Activated CD8-positive, alpha-beta memory T cell treated with anti-CD3 and anti-CD28 coated beads, Interleukin-2, amount 10 ng/mL, durations not matched to agents 7 days and 5 days (primary cell): ENCODE measurements around the gene NTM. TPM values are rescaled to one million over a fixed set of nuclear protein-coding genes. Genes with fewer than 3 reads are reported as not detected.
"Not testable (repeated sequence)": the region's sequence is repeated elsewhere in the genome, so short reads cannot be mapped to it uniquely, and the experiment has no call there.

Source experiments
- ATAC-seq: fragments of 150-1000 bp; cut with Tn5 transposase; one replicate; pipeline ENCODE4 v1.10.0; 2021; ENCODE audit warnings: moderate library complexity
- CTCF ChIA-PET: fragments of 350-600 bp; sonication (Branson Sonifier 250); formaldehyde crosslinking; loops from one replicate; lab custom pipeline; 2021; ENCODE audit warnings: antibody characterized with exemption; lab: Charles Lee
- DNase-seq: peaks from one replicate; pipeline ENCODE4 v3.0.0-alpha.2; 2020
- H3K27ac Mint-ChIP-seq: one replicate; pipeline ENCODE4 v1.8.0; 2021; ENCODE audit warnings: mild to moderate bottlenecking, mixed read lengths
- H3K27me3 Mint-ChIP-seq: one replicate; pipeline ENCODE4 v1.8.0; 2021; ENCODE audit warnings: mixed read lengths
- H3K36me3 Mint-ChIP-seq: one replicate; pipeline ENCODE4 v1.8.0; 2021; ENCODE audit warnings: mild to moderate bottlenecking, mixed read lengths
- H3K4me1 Mint-ChIP-seq: one replicate; pipeline ENCODE4 v1.8.0; 2021; ENCODE audit warnings: mixed read lengths
- H3K4me3 Mint-ChIP-seq: one replicate; pipeline ENCODE4 v1.8.0; 2021; ENCODE audit warnings: mild to moderate bottlenecking, moderate library complexity, mixed read lengths
- H3K9me3 Mint-ChIP-seq: one replicate; pipeline ENCODE4 v1.8.0; 2022; ENCODE audit warnings: low read depth, mixed read lengths
- total RNA-seq, 2 experiments: library from RNA; stranded (reverse); gene quantifications; one replicate each; pipeline ENCODE4 v1.2.3, GENCODE V29; 2021

The NTM gene
- total RNA-seq, 2 experiments from 2014 or later, result not detected

DNA sequence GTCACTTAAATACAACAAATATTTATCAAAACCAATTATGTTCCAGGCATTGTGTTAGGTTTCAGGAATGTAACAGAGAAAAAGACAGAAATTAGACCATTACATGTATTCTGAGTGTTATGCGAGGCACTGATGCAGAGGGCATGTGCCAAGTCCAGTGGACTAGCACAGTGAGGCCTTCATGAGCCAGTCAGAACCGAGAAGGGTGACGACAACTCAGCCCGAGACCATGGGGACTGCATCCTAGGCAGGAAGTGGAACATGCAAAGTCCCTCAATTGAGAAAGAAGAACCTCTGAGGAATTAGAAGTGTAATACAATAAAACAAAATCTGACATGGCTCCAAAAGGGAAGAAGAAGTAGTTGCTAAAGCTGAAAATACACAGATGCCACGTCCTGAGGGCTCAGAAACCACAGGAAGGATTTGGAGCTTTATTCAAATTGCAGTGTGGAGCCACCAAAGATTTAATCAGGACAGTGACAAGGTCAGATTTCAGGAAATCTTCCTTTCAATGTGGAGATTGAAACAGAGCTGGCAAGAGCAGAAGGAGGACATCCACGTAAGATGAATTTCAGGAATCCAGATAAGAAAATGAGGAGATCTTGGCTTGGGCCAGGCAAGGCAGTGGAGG, 529.6 kb downstream of the NTM start:
- CTCF ChIA-PET, result interaction anchor here (1.5 kb wide), 1 partner anchor 72 kb away, joined by 4 read pairs; no protein-coding TSS in a partner anchor
- Mint-ChIP-seq H3K4me1 (no peaks in the 10 kb centered on the region), H3K9me3 (no peaks in the 10 kb centered on the region), H3K36me3 (no peaks in the 10 kb centered on the region), H3K4me3 (no peak overlapping the region), H3K27me3 (no peaks in the 10 kb centered on the region), H3K27ac (no peak overlapping the region)
- DNase-seq, result no peak
- ATAC-seq, result no peak

DNA sequence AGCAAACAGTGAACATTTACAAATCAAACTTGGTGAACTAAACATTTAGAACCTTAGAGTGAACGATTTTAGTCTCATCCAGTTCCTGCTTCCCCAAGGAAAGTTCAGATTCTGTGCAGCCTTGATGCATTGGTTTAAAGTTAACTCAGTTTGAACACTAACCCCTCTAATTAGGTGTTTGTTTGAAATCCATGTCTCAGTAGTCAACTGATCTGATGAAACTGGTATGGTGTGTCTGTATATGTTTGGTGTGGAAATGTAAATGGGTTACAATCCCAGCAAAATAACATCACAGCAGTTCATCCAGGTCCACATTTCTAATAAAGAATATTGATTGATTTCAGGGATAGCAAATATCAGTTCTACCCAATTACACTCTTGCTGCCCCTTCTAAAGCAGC, 532.0 kb downstream of the NTM start:
- DNase-seq (no peak), ATAC-seq (no peak)
- no peaks in the 10 kb centered on the region for H3K4me1 Mint-ChIP-seq
- H3K4me3 Mint-ChIP-seq, result no peak overlapping the region
- no peaks in the 10 kb centered on the region for H3K36me3 Mint-ChIP-seq
- H3K27ac Mint-ChIP-seq, result no peak overlapping the region
- CTCF ChIA-PET, result no interaction called here
- no peaks in the 10 kb centered on the region for H3K9me3 Mint-ChIP-seq
- no peaks in the 10 kb centered on the region for H3K27me3 Mint-ChIP-seq

DNA sequence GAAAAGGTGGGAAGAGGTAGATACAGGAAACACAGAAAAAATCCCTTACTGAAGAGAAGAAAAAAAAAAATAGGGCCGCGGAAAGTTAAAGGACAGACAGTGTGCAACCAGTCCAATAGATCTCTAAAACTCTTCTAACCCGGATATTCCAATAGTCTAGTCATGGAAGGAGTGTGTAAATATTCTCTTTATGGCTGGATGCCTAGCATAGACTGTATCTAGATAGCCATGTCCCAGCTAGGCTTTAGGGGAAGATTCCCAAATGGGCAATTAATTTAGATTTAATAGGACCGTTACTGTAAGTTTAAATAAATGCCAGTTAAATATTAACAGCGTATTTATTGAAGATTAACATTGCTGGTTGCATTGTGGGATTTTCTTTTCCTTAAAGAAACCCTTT, 532.7 kb downstream of the NTM start:
- CTCF ChIA-PET, result no interaction called here
- H3K9me3 Mint-ChIP-seq, result no peaks in the 10 kb centered on the region
- no peak for DNase-seq
- H3K27me3 Mint-ChIP-seq, result no peaks in the 10 kb centered on the region
- H3K4me1 Mint-ChIP-seq, result no peaks in the 10 kb centered on the region
- H3K4me3 Mint-ChIP-seq, result no peak overlapping the region
- no peak overlapping the region for H3K27ac Mint-ChIP-seq
- no peak for ATAC-seq
- no peaks in the 10 kb centered on the region for H3K36me3 Mint-ChIP-seq

DNA sequence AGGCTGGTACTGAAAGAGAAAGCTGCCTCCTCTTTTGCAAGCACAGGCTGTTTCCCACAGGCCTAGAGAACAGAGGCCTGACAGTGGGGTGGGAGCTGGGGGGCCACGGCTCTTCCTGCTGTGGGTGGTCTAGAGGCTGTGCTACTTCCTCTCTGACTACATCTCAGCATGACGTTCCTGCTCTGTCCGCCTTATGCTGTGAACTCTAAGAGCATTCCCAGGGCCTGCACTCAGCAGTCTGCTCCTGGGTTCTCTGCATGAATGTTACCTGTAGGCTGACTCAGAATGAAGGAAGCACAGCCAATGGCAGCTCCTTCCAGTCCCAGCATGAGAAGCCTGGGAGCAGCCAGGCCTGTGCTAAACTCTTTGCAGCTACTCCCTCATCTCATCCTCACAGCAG, 534.3 kb downstream of the NTM start:
- ATAC-seq, result no peak
- no peak overlapping the region for H3K27ac Mint-ChIP-seq
- DNase-seq, result no peak
- H3K9me3 Mint-ChIP-seq, result no peaks in the 10 kb centered on the region
- CTCF ChIA-PET, result no interaction called here
- H3K4me1 Mint-ChIP-seq, result no peaks in the 10 kb centered on the region
- H3K36me3 Mint-ChIP-seq, result no peaks in the 10 kb centered on the region
- H3K27me3 Mint-ChIP-seq, result peaks cover 14% of the 10 kb centered on the region
- H3K4me3 Mint-ChIP-seq, result no peak overlapping the region

DNA sequence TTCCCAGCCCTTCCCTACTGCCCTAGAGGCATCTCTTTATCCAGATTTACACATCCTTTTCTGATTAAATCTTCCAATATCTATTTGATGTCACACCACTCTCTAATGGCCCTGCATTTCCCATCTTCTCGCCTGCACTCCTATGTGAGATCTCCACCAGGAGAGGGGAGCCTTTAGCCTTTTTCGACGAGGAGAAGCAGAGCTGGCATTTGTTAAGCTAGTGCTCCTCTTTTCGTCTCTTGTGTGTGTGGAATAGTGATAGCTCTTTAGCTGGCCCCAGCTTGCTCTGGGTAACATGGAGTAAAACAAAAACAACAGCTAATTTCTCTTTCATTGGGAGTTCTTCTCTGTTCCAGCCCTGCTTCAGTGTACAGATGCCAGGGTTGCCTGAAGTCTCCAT, 536.5 kb downstream of the NTM start:
- Mint-ChIP-seq H3K27ac (no peak overlapping the region), H3K4me3 (no peak overlapping the region), H3K9me3 (no peaks in the 10 kb centered on the region), H3K4me1 (no peaks in the 10 kb centered on the region), H3K36me3 (no peaks in the 10 kb centered on the region), H3K27me3 (peaks cover 27% of the 10 kb centered on the region)
- CTCF ChIA-PET, result interaction anchor here (1.4 kb wide), 1 partner anchor 179 kb away, joined by 3 read pairs; no protein-coding TSS in a partner anchor
- DNase-seq, result no peak
- ATAC-seq, result no peak

DNA sequence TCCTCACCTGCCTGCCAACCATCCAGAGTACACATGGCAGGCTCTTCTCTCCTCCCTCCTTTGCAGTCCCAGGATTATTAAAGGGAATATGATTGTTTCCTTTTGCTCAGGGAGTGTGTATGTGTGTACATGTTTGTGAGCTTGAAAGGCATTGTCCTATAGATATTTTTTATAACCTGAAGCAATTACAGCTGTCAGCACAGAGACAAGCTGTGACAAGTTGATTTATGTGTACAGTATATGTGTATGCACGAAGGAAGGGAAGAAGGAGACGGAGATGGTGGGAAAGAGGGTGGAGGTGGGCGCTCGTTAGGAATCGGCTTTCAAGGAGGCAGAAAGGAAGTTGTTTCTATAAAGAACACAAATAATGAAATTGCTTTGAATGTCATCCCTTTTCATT, 537.0 kb downstream of the NTM start:
- DNase-seq (no peak), ATAC-seq (no peak)
- no peak overlapping the region for H3K4me3 Mint-ChIP-seq
- H3K36me3 Mint-ChIP-seq, result no peaks in the 10 kb centered on the region
- H3K9me3 Mint-ChIP-seq, result no peaks in the 10 kb centered on the region
- H3K27me3 Mint-ChIP-seq, result peaks cover 31% of the 10 kb centered on the region
- H3K4me1 Mint-ChIP-seq, result no peaks in the 10 kb centered on the region
- CTCF ChIA-PET, result interaction anchor here (1.4 kb wide), 1 partner anchor 180 kb away, joined by 3 read pairs; no protein-coding TSS in a partner anchor
- no peak overlapping the region for H3K27ac Mint-ChIP-seq

DNA sequence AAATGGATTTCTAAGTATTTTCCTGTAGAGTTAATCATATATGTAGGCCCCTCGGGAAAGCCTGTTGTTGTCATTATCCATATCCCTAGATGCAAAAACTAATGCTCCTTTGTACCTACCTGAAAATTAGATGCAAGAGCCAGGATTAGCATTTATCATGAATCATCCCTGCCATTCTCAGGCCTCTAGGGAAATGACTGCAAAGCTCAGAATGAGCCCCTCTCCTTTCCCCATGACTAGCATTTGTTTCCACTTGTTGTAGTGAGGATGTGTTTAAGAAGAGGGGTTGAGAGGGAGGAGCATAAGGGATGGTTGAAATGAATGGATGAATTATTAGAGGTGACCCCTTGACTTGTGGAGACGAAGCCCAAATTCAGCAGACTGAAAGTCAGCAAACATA, 537.9 kb downstream of the NTM start:
- ATAC-seq, result no peak
- H3K4me1 Mint-ChIP-seq, result no peaks in the 10 kb centered on the region
- H3K27me3 Mint-ChIP-seq, result peaks cover 31% of the 10 kb centered on the region
- H3K27ac Mint-ChIP-seq, result no peak overlapping the region
- no peaks in the 10 kb centered on the region for H3K36me3 Mint-ChIP-seq
- no peak for DNase-seq
- no peaks in the 10 kb centered on the region for H3K9me3 Mint-ChIP-seq
- CTCF ChIA-PET, result no interaction called here
- H3K4me3 Mint-ChIP-seq, result no peak overlapping the region

DNA sequence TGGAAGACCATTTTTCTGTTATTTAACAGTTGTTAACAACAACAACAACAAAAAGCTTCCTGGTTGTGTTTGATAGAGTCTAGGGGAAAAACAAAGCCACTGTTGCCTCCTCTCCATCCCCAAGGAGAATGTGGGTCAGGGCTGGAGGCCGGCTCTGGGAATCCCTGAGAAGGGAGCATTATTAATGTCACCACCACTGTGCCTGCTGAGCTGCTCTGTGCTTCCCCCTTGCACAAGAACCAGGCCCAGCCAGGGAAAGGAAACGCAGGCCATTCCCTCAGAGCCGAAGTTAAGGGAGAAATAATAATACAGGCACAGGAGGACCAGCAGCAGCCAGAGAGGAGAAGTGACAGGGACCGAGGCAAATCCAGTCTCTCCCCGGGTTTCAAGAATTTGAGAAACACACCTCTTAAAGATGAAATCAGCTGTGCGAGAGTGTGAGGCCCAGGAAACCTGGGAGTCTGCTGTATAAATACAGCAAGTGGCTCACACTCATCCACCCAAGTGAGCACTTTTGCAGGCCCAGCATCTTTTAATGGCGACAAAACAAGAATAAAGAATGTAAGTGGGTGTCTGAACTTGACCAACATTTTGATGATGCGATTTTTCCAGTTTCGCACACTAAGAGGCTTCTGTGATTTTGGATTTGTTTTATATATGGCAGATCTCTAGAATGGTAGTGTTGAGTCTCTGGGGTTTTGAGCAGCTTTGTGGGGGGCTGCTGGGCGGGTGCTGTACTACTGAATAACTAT, 539.2 kb downstream of the NTM start:
- H3K27me3 Mint-ChIP-seq, result peaks cover 31% of the 10 kb centered on the region
- no peak overlapping the region for H3K27ac Mint-ChIP-seq
- no peaks in the 10 kb centered on the region for H3K36me3 Mint-ChIP-seq
- DNase-seq (no peak), ATAC-seq (no peak)
- H3K4me3 Mint-ChIP-seq, result no peak overlapping the region
- CTCF ChIA-PET, result no interaction called here
- no peaks in the 10 kb centered on the region for H3K4me1 Mint-ChIP-seq
- no peaks in the 10 kb centered on the region for H3K9me3 Mint-ChIP-seq

DNA sequence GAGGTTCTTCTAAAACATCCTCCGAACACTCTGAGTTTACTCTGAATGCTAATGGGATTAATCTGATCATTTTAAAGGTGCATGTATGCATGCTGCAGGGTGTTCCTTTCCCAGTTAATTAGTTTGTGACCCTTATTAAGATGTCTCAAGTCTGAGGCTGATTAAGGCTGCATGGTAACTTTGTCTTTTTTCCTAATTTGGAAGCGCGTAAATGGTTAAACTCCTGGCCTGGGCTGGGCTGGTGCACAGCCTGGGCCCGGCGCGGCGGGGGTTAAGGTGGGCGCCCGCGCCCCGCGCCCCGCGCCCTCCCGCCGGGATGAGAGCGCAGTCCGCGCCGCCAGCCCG, 539.7 kb downstream of the NTM start:
- Mint-ChIP-seq H3K36me3 (no peaks in the 10 kb centered on the region), H3K4me3 (no peak overlapping the region), H3K9me3 (no peaks in the 10 kb centered on the region), H3K27ac (peak overlapping the region; percentile 16), H3K27me3 (peaks cover 31% of the 10 kb centered on the region), H3K4me1 (no peaks in the 10 kb centered on the region)
- CTCF ChIA-PET, result no interaction called here
- ATAC-seq (no peak), DNase-seq (no peak)

DNA sequence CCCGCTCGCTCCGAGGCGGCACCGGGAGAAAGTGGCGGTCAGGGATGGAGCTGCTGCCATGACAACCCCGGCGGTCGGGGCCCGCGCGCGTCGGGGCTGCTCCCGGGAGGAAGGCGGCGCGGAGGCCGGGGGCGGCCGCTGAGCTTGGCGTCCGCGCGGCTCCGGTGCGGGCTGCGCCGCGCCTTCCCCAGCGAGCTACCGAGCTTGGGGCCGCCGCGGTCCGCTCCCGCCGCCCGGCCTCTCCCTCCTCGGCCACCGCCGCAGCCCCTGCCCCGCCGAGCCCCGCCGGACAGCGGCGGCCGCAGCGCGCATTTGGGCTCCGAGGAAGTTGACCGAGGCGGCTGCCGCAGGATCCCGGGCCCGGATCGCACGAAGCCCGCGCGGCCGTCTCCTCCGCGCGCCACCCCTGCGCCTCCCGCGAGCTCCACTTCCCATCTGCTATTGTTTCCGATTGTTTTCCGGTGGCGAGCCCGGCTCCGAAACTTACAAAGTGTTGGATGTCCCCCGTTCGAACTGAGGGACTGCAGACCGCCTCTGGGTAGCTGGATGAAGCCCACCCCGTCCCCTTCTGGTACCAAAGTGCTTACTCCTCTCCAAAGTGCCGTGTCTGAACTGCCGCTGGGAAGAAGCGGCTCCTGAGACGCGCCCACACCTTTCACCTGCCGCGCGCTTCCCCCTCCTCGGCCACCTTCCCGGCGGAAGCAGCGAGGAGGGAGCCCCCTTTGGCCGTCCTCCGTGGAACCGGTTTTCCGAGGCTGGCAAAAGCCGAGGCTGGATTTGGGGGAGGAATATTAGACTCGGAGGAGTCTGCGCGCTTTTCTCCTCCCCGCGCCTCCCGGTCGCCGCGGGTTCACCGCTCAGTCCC, 540.3 kb downstream of the NTM start:
- ATAC-seq, result no peak
- Mint-ChIP-seq H3K36me3 (no peaks in the 10 kb centered on the region), H3K9me3 (no peaks in the 10 kb centered on the region), H3K27me3 (peaks cover 31% of the 10 kb centered on the region), H3K4me3 (no peak overlapping the region), H3K27ac (peak overlapping the region; percentile 54), H3K4me1 (no peaks in the 10 kb centered on the region)
- CTCF ChIA-PET, result no interaction called here
- DNase-seq, result no peak

DNA sequence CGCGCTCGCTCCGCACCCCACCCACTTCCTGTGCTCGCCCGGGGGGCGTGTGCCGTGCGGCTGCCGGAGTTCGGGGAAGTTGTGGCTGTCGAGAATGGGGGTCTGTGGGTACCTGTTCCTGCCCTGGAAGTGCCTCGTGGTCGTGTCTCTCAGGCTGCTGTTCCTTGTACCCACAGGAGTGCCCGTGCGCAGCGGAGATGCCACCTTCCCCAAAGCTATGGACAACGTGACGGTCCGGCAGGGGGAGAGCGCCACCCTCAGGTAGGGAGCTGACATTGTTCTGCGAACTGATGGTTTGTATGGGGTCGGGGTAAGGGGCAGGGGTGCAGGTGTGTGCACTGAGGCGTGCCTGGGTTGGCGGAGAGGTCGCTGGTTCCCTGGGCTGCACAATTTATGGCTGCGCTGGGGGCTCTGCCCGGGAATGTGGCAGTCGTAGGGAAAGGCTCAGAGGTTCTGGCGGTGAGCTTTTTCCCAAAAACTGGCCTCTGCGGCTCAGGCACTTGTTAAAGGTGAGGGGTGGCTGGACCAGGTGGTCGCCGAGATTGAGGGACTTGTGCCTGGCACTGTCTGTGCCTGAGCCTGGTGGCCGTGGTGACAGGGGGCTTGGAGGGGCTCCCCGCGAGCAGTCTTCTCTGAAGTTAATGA, 541.1 kb downstream of the NTM start:
- ATAC-seq, H3K9me3 Mint-ChIP-seq, CTCF ChIA-PET, DNase-seq, H3K36me3 Mint-ChIP-seq, H3K4me1 Mint-ChIP-seq, H3K27ac Mint-ChIP-seq, H3K4me3 Mint-ChIP-seq: not testable (repeated sequence)
- peaks cover 31% of the 10 kb centered on the region for H3K27me3 Mint-ChIP-seq

DNA sequence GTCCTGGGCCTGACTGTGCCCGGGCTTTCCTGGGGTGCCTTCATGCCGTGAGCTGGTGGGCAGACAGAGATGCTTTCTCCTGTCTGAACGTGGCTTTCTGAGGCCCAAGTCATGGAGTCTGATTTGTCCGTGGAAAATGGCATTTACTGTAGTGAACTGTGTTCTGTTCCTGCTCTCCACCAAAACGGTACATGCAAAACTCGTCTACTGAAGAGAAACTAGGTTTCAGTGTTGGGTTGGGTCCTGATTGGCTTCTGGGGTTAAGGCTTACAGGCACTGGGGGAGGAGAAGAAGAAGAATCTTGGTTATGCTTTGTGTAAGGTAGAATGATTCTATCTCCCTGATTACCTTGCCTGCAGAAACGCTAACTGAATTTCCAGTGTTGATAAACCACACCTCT, 541.7 kb downstream of the NTM start:
- DNase-seq, result no peak
- no peaks in the 10 kb centered on the region for H3K4me1 Mint-ChIP-seq

DNA sequence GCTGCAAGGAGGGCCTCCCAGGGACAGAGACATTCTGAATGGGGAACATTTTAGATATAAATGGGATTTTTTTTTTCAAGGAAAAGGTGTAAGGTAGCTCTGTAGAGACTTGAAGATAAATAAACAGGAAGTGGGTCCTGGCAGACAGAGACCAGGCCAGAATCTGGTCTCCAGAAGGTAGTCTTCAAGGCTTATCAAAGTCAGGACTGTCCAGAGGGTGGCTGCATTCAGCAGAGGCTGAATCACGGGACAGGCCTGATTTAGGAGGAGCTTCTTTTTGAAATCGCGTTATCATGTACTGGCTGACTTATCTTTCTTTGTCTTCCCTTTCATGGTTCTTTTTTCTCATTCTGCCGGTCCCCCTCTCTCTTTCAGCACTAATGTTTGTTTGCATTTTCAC, 542.9 kb downstream of the NTM start:
- CTCF ChIA-PET, result no interaction called here
- Mint-ChIP-seq H3K9me3 (no peaks in the 10 kb centered on the region), H3K27me3 (peaks cover 31% of the 10 kb centered on the region), H3K36me3 (no peaks in the 10 kb centered on the region), H3K4me3 (no peak overlapping the region), H3K27ac (no peak overlapping the region), H3K4me1 (no peaks in the 10 kb centered on the region)
- DNase-seq, result no peak
- no peak for ATAC-seq

More for the DNA sequence above, 541.7 kb downstream of the NTM start:
- Mint-ChIP-seq H3K4me3 (no peak overlapping the region), H3K9me3 (no peaks in the 10 kb centered on the region), H3K36me3 (no peaks in the 10 kb centered on the region), H3K27ac (no peak overlapping the region), H3K27me3 (peaks cover 31% of the 10 kb centered on the region)
- CTCF ChIA-PET, result no interaction called here
- no peak for ATAC-seq
